Measurements from ENCODE around the gene SLC2A13. TPM values are rescaled to one million over a fixed set of nuclear protein-coding genes. Genes with fewer than 3 reads are reported as not detected.

Gene SLC2A13
- total and polyA plus RNA-seq, 10 of the 15 experiments (the other 5 are each of a cell fraction or from before 2014, with no cell fraction given), result 0.05 to 3.7 (median 0.25) TPM

DNA sequence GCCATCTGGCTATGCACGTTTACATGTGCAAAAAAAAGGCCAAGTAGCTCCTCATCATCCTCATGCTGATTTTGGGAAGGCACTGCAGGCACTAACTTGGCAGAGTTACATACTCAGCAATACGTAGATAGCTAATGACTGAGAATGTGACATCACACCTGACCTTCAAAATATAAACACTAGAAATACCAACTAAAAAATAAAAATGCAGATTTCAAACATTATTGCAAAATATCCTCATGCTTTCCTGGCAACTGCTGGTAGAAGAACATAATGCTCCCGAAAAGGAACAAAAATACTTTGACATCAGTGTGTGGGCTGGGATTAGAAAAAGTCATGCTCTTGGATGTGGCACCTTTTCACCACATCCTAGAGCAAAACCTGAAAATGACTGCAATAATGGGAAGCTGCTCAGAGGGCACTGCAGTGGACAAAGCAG, 333.0 kb downstream of the SLC2A13 start:
- H3K9ac ChIP-seq (ENCODE audit: control insufficient read depth, insufficient read depth, low read length), result no peak overlapping the region
- no peaks in the 10 kb centered on the region for H4K20me1 ChIP-seq (ENCODE audit: control insufficient read depth, insufficient read depth)
- no peak for DNase-seq (ENCODE audit: low read depth, low spot score)
- no peak overlapping the region for H2AFZ ChIP-seq (ENCODE audit: control insufficient read depth, low read depth, low read length)
- no peak overlapping the region for H3K4me2 ChIP-seq (ENCODE audit: control insufficient read depth, insufficient read depth)
- ChIA-PET SMC1A (ENCODE audit: uncharacterized antibody, unreplicated experiment) (interaction anchor here (1.3 kb wide), 1 partner anchor 218 kb away, joined by 3 read pairs; no protein-coding TSS in a partner anchor), POLR2A (no interaction called here), RAD21 (ENCODE audit: unreplicated experiment) (no interaction called here), CTCF (no interaction called here)
- H3K79me2 ChIP-seq (ENCODE audit: control insufficient read depth, insufficient read depth, low read length), result no peaks in the 10 kb centered on the region
- no peak for TF ChIP-seq CREB1 (IDR thresholded peaks at IDR 0.05; ENCODE audit: low read depth)
- TF ChIP-seq NR2C2 (IDR thresholded peaks at IDR 0.05; ENCODE audit: borderline replicate concordance, control insufficient read depth, insufficient read length, low read depth), result no peak
- no peak for TF ChIP-seq ZBTB40 (IDR thresholded peaks at IDR 0.05; ENCODE audit: borderline replicate concordance)
- TF ChIP-seq CTCF (IDR thresholded peaks at IDR 0.05 in 2 of 3, conservative IDR thresholded peaks at IDR 0.05 in 1 of 3; ENCODE audit: control insufficient read depth in 2 of 3, extremely low read depth in 1 of 3, insufficient read depth in 1 of 3, low read depth in 3 of 3, low read length in 3 of 3), result no peak
- TF ChIP-seq ZNF24 (IDR thresholded peaks at IDR 0.05), result no peak
- no peak for TF ChIP-seq HSF1 (IDR thresholded peaks at IDR 0.05; ENCODE audit: low read depth, low read length)
- no peak for TF ChIP-seq GATAD2B (conservative IDR thresholded peaks at IDR 0.05; ENCODE audit: low read depth)
- no peak for TF ChIP-seq RFX5 (IDR thresholded peaks at IDR 0.05; ENCODE audit: low read depth, low read length)
- no peak for TF ChIP-seq CBFB (IDR thresholded peaks at IDR 0.05; ENCODE audit: low read depth)
- TF ChIP-seq PAX5 (IDR thresholded peaks at IDR 0.05; ENCODE audit: borderline replicate concordance, low read depth, low read length), result no peak
- no peak for TF ChIP-seq ZZZ3 (IDR thresholded peaks at IDR 0.05; ENCODE audit: control insufficient read depth, insufficient read length, low read depth)
- no peak for TF ChIP-seq WRNIP1 (IDR thresholded peaks at IDR 0.05; ENCODE audit: borderline replicate concordance, low read depth, low read length)
- in situ Hi-C loops (cut with MboI) (no loop called here), intact Hi-C loops (cut with micrococcal nuclease; ENCODE audit: unreplicated experiment) (no loop called here)
- no peaks in the 10 kb centered on the region for H3K27me3 ChIP-seq (replicated peaks in 1 of 2; ENCODE audit: control insufficient read depth in 2 of 2, insufficient read depth in 2 of 2, low read length in 1 of 2)
- no peaks in the 10 kb centered on the region for H3K36me3 ChIP-seq (ENCODE audit: control insufficient read depth in 2 of 2, insufficient read depth in 2 of 2, low read length in 1 of 2)
- no peaks in the 10 kb centered on the region for H3K4me1 ChIP-seq (ENCODE audit: control insufficient read depth, insufficient read depth, low read length)
- ATAC-seq, result no peak
- no peaks in the 10 kb centered on the region for H3K9me3 ChIP-seq (replicated peaks; ENCODE audit: control insufficient read depth, insufficient read depth, low read length)
- no peak for FAIRE-seq
- no peak overlapping the region for H3K27ac ChIP-seq (ENCODE audit: control insufficient read depth, insufficient read depth)
- no peak overlapping the region for H3K4me3 ChIP-seq
- 22% methylated on average over 3 of the region's 3 CpGs for WGBS (ENCODE audit: insufficient coverage, insufficient replicate concordance, low lambda C conversion rate, missing lambda C conversion rate)
- BruUV-seq (replicated peaks), result no TSS peak

Data from GM12878 (cell line).